ENCODE measurements around the gene UBE2Q1.
A peak's percentile ranks its signal among the peaks of the same experiment; 100 is the strongest.

DNA sequence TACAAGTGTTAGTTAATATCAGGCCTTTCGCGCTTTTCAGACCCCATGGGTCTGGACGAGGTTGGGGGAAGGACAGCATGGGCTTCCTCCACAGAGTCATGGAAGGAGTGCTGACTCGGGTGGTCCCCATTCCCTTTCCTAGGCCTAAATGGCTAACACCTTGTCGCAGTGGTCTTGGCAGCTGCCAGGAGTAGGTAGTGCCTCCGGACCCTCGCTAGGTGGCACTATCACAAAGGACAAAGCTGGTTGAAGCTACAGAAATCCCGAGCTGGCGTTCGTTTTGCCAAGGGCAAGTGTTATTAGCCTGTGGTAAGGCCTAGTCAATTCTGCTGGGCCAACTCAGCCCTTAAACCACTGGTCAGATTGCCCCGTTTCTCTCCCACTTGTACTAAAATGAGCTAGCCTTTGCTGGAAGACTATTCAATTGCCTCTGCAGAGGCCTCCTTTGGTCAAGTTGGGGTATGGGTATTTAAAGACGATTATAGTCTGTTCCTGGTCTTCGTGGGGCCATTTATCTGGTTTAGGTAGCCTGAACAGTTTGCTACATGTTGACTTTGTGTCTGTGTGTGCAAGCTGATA lies 1.1 kb upstream of the UBE2Q1 start:
- TF ChIP-seq CTCF (IDR thresholded peaks at IDR 0.05; ENCODE audit: insufficient read depth, low read length) (peak; percentile 99), POLR2AphosphoS5 (IDR thresholded peaks at IDR 0.05; ENCODE audit: low read depth) (no peak)
